ENCODE results near the gene ATP11A.

The ATP11A gene

DNA sequence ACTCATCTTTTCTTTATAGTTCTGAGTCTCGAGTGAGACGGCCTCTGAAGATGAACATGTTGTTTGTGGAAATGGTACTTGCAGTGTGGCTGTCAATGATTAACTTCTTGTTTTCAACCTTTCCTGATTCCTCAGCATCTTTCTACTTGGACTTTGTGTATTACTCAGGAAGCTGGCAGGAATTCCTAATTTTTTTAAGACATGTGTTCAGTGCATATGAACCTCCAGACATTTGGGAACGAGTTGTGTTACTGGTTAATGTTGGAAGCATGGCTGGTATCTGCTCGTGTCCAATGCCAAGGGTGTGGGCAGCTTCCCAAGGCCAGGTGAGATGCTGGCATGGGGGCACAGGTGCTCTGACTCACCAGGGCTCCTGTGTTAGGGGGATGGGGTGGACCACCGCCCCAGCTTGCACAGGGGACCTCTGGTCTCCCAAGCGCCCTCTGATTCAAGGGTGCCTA, 218.1 kb downstream of the ATP11A start:
- no peak for DNase-seq (ENCODE audit: low spot score)

DNA sequence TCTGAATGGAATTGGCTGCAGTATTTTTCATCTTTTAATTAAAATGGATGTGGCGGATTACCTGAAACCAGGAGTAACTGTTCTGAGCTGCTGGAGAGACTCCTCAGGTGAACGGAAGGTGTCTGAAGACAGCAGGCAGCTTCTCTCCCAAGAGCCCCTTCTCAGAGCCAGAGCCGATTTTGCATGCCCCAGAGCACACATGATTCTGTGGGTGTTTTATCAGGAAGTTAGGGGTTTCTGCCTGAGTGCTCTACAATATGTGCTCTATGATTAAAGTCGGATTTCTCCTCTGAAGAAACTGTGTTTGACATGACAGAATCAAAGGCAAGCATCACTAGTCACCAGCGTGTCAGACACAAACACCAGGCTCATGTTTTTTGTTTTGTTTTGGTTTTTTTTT, 218.5 kb downstream of the ATP11A start:
- DNase-seq (ENCODE audit: low spot score) = no peak

DNA sequence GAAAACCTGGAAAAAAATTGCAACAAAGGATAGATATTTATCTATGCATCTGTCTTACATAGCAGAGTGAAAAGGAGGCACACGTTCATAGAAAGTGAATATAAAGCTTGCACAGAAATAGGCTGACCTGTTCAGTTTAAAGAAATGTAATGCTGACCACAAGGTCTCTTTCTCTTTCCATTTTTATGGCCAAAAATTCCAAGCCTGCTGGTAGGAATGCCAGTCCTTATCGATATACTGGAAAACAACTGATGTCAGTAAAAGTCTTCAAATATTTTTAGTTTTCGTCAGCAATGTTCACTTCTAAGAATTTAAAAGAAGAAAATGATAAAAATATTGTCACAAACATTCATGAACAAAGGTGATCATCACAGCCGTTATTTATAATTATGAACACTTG, 220.2 kb downstream of the ATP11A start:
- DNase-seq (ENCODE audit: low spot score) = no peak

GRCh38 chr13:112910616-112911280, 220.9 kb downstream of the ATP11A start:
- no peak for DNase-seq (ENCODE audit: low spot score)

DNA sequence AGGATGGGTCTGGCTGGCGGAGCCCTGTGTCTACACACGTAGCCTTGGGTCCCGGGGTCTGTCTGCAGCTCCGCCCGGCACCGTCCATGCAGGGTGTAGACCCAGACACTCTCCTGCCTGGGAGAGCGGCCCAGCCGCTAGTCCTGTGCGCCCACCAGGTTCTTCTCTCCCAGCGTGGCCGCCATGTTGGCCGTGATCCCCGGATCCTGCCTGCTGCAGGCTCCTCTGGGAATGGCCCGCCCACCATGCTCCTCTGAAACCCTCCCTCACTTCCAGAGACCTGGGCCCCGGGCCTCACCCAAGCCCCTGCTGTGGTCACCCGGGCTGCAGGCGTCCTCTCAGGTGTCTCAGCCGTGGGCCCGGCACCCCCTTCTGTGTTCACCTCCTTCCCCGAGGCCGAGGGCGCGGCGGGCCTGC, 221.5 kb downstream of the ATP11A start:
- no peak for DNase-seq (ENCODE audit: low spot score)

- no peak for DNase-seq (ENCODE audit: low spot score)
Measured at GRCh38 chr13:112911883-112912282, 222.0 kb downstream of the ATP11A start.

DNA sequence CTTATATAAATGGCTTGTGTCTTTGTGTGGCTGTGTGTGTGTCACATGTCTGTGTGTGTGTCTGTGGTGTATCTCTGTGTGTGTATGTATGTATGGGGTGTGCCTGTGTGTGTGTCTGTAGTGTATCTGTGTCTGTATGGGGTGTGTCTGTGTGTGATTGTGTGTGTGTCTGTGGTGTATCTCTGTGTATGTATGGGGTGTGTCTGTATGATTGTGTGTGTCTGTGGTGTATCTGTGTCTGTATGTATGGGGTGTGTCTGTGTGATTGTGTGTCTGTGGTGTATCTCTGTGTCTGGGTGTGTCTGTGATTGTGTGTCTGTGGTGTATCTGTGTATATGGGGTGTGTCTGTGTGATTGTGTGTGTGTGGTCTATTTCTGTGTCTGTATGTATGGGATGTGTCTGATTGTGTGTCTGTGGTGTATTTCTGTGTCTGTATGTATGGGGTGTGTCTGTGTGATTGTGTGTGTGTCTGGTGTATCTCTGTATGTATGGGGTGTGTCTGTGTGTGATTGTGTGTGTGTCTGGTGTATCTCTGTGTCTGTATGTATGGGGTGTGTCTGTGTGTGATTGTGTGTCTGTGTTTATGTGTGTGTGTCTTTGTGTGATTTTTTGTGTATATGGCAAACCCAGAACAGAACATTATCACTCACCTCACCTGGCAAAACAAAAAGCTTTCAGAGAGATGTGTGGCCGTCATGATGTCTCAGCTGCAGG, 223.0 kb downstream of the ATP11A start:
- no peak for DNase-seq (ENCODE audit: low spot score)

- no peak for DNase-seq (ENCODE audit: low spot score)
Measured at GRCh38 chr13:112916296-112916695, 226.5 kb downstream of the ATP11A start.

- no peak for DNase-seq (ENCODE audit: low spot score)
Measured at GRCh38 chr13:112917056-112917664, 227.3 kb downstream of the ATP11A start.

GRCh38 chr13:112917737-112918136, 227.9 kb downstream of the ATP11A start:
- DNase-seq (ENCODE audit: low spot score) = no peak

DNA sequence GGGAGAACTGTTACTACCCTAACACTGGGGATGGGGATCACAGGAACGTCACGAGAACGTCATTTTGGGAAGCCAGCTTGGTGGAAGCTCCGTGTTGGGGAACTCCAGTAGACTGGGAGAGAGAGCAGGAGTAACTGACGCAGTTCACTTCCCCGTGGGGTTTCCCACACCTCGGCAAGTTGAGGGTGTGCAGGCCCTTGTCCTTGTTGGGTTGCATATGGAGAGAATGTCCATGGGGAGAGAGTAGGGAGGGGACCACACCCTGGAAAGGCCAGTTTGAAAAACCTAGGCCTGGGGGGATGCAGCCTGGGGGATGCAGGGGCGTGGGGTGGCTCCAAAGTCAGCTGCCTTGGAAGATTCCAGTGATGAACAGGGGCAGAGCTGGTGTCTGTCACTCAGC, 228.4 kb downstream of the ATP11A start:
- DNase-seq (ENCODE audit: low spot score) = no peak

GRCh38 chr13:112918746-112919145, 228.9 kb downstream of the ATP11A start:
- no peak for DNase-seq (ENCODE audit: low spot score)

DNA sequence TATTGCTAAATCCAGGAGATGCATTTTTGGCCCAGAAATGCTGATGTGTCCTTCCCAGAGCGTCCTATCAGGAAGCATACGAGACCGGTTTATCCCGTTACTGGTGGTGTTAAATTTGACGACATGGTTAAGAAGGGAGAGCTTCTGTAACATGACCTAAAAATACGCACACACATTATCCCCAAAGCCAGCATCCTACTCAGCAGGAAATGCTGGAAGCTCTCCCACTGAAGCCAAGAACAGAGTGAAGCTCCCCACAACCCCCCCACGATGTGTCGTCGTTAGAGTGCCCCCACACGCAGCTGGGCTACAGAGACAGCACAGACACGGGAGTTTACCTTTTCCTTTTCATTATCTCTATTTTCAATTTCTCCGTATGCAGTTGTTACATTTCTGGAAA, 234.1 kb downstream of the ATP11A start:
- no peak for DNase-seq (ENCODE audit: low spot score)

DNA sequence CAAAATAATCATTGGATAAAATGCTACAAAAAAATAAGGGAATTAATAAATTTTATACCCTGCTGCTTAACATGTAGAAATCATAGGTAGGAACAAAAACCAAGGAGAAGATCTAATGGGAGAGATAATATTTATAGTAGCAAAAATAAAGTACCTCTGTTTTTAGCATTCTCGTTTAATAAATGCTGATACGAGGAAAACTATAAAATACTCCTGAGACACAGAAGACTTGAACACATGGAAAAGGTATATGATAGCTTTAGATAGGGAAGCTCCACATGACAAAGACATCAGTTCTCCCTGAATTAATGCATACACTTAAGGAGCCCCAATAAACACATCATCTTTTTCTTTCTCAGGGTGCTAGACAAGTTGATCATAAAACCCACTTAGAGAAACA, 234.5 kb downstream of the ATP11A start:
- DNase-seq (ENCODE audit: low spot score) = no peak

DNA sequence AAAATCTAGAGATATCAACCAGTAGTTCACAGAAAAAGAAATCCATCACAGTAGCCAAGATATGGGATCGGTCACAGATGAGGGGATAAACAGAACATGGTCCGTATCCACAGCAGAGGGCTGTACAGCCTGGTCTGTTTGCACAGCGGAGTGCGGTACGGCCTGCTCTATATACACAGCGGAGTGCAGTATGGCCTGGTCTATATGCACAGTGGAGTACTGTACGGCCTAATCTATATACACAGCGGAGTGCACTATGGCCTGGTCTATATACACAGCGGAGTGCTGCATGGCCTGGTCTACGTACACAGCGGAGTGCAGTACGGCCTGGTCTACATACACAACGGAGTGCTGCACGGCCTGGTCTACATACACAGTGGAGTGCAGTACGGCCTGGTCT, 236.2 kb downstream of the ATP11A start:
- no peak for DNase-seq (ENCODE audit: low spot score)

- DNase-seq (ENCODE audit: low spot score) = no peak
Measured at GRCh38 chr13:112926993-112927392, 237.2 kb downstream of the ATP11A start.

DNA sequence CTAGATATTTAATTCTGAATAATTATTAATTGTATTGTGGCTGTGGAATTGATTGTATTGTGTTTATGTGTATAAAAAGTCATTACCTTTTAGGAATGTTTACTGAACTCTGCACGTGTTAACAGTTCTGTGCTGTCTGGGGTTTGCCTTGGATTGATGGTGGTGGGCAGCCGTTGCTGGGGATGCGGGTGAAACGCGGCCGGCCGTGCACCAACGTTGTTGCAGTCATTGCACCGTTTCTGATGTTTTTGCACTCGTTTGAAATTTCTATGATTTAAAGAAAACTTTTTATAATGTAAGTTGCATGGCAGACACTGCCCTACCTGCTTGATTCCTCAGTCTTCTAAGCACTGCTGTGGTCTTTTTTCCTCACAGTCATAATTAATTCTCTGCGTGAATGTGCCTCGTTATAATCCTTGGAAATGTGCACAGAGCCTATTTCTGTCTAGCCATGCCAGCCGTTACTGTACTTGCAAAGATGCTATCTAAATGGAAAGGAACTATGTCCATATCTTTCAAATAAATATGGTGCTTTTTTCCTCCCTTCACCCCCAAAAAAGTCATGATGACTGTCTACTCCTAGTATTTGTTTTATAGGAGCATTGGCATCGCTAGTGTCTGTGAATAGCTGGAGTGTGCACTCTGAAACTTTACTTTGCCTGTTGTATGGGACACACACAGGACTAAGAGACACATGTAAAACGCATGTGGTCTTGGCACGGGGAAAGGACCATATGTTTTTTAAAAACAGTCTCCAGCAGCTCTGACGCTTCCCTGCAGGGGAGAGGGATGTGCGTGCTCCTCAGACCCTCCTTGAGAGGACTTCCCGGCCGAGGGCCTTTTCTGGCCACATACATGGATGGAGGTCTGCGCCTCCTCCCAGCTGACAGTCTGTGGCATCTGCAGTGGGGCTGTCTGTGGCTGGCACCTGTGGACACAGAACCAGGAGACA, 238.5 kb downstream of the ATP11A start:
- DNase-seq (ENCODE audit: low spot score) = no peak

DNA sequence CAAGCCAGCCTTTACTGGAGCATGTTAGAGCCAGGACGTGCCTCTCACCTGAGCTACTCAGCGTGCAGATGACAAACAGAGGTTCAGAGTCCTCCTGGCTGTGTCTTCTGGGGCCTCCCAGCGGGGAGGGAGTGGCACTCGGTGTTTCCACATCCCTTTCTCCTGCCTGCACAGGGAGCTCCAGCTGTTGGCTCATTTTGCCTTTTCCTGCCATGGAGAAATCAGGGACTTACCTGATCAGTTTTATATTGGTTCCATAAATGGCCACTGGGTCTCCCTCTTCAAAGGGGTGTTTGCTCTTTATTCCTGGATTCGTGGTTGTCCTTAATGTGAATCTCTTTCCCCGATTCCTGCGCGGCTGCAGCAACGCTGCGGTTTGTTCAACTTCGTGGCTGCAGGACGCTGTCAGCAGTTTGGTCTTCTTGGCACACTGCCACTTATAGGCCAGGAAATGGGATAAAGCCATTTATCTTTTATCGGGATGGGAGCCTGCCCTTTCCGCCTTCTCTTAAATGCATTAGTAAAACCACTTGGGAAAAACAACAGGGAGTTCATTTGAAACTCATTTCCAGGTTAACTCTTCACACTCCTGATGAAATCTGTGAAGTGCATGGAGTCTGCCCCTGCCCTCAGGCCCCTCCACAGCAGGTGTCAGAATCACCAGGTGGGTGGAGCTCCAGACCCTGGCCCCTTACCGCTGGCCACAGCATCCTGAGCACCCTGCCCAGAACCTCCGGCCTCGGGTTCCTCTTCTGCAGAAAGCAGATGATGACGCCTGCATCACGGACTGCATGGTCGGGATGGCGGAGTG, 239.3 kb downstream of the ATP11A start:
- peak; percentile 81 for DNase-seq (ENCODE audit: low spot score)

DNA sequence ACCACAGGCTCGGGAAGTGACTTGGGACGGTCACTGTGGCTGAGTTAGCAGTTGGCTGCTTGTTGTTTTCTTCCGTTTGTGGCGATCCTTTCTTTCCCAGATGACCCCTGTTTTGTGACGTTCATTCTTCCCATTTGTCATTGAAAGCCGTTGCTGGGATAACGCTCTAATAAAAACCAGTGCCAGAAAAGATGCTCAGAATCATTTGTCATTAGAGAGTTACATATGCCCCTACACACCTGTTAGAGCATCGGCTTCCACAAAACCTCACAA, 239.9 kb downstream of the ATP11A start:
- no peak for DNase-seq (ENCODE audit: low spot score)

DNA sequence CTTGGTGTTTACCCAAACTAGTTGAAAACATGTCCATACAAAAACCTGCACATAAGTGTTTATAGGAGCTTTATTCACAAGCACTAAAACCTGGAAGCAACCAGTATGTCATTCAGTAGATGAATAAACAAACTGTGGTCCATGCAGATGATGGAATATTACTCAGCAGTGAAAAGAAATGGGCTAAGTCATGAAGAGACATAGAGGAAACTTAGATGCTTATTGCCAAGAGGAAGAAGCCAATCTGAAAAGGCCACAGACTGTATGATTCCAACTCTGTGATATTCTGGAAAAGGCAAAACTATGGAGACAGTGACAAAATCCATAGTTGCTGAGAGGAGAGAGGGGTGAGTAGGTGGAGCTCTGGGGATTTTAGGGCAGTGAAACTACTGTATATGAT, 240.4 kb downstream of the ATP11A start:
- DNase-seq (ENCODE audit: low spot score) = no peak
